CD4-positive, alpha-beta T cell treated with Interleukin-1 beta for 1 hour (primary cell): ENCODE data around the gene HK1.
"Not testable (repeated sequence)": the region's sequence is repeated elsewhere in the genome, so short reads cannot be mapped to it uniquely, and the experiment has no call there.

Source experiments
- DNase-seq, 2 donors: peaks; one replicate each; pipeline ENCODE4 v3.0.0-alpha.2; 2020 to 2022

Gene HK1

GRCh38 chr10:69315100-69315542 lies 36.8 kb downstream of the HK1 start:
- DNase-seq = no peak

GRCh38 chr10:69315610-69316312 lies 37.5 kb downstream of the HK1 start:
- DNase-seq = no peak

GRCh38 chr10:69316313-69317059 lies 38.2 kb downstream of the HK1 start:
- DNase-seq = no peak

GRCh38 chr10:69317175-69317604 lies 38.9 kb downstream of the HK1 start:
- DNase-seq = peak in 1 of 2 donors; percentile 13

GRCh38 chr10:69317626-69318105 lies 39.4 kb downstream of the HK1 start:
- DNase-seq = no peak

- DNase-seq = peak; percentile 90 to 91
Observed at GRCh38 chr10:69318106-69318866, 40.0 kb downstream of the HK1 start.

- peak; percentile 62 to 77 for DNase-seq
Observed at GRCh38 chr10:69318867-69319727, 40.8 kb downstream of the HK1 start.

- no peak for DNase-seq
Observed at GRCh38 chr10:69319841-69320316, 41.6 kb downstream of the HK1 start.

- DNase-seq = no peak
Observed at GRCh38 chr10:69320521-69320920, 42.2 kb downstream of the HK1 start.

- peak in 1 of 2 donors; percentile 9 for DNase-seq
Observed at GRCh38 chr10:69321039-69321715, 42.9 kb downstream of the HK1 start.

GRCh38 chr10:69321865-69322264 lies 43.6 kb downstream of the HK1 start:
- no peak for DNase-seq

GRCh38 chr10:69322346-69322745 lies 44.0 kb downstream of the HK1 start:
- DNase-seq = not testable (repeated sequence)

GRCh38 chr10:69323622-69324021 lies 45.3 kb downstream of the HK1 start:
- no peak for DNase-seq

- no peak for DNase-seq
Observed at GRCh38 chr10:69324583-69324982, 46.3 kb downstream of the HK1 start.

GRCh38 chr10:69325637-69326523 lies 47.6 kb downstream of the HK1 start:
- DNase-seq = not testable (repeated sequence)

GRCh38 chr10:69326692-69327091 lies 48.4 kb downstream of the HK1 start:
- DNase-seq = no peak

- peak; percentile 28 to 52 for DNase-seq
Observed at GRCh38 chr10:69327463-69328379, 49.4 kb downstream of the HK1 start.

- no peak for DNase-seq
Observed at GRCh38 chr10:69328380-69328735, 50.1 kb downstream of the HK1 start.

GRCh38 chr10:69328888-69329287 lies 50.6 kb downstream of the HK1 start:
- not testable (repeated sequence) for DNase-seq
